A549 (cell line): ENCODE results near the gene GTPBP6.

Source experiments
- CEBPB ChIP-seq, 2 experiments: fragments of >200 bp in 1 of 2; sonication (Bioruptor Twin) in 1 of 2; formaldehyde crosslinking in 1 of 2; IDR thresholded peaks; 2 replicates each; pipeline ENCODE4 v1.6.1; 2012 to 2016
- CTCF ChIP-seq: fragments of >200 bp; sonication (Bioruptor Twin); formaldehyde crosslinking; IDR thresholded peaks from 3 replicates; pipeline ENCODE4 v1.5.1; 2016
- E2F6 ChIP-seq: IDR thresholded peaks from 2 replicates; pipeline ENCODE4 v1.6.1; 2012; ENCODE audit warnings: low read depth, borderline replicate concordance
- EP300 ChIP-seq, 2 experiments: fragments of >200 bp; sonication (Bioruptor Twin); formaldehyde crosslinking; IDR thresholded peaks; 2 replicates in 1 of 2; 3 replicates in 1 of 2; pipeline ENCODE4 v1.6.1; 2016 to 2017
- MAZ ChIP-seq: fragments of 150-350 bp; IDR thresholded peaks from 2 replicates; pipeline ENCODE4 v1.6.1; 2014; ENCODE audit warnings: antibody characterized with exemption, low read depth, low read length, borderline replicate concordance
- POLR2A ChIP-seq: IDR thresholded peaks from 2 replicates; pipeline ENCODE4 v1.6.1; 2012; ENCODE audit warnings: mild to moderate bottlenecking, low read length
- RAD21 ChIP-seq, 2 experiments: fragments of >200 bp in 1 of 2; sonication (Bioruptor Twin) in 1 of 2; formaldehyde crosslinking in 1 of 2; IDR thresholded peaks in 1 of 2; conservative IDR thresholded peaks in 1 of 2; 2 replicates in 1 of 2; 3 replicates in 1 of 2; pipeline ENCODE4 v1.6.1; 2012 to 2018; ENCODE audit warnings: inconsistent platforms in 1 of 2
- ZFP36 ChIP-seq: fragments of 450-650 bp; IDR thresholded peaks from 2 replicates; pipeline ENCODE4 v1.6.1; 2014; ENCODE audit warnings: borderline replicate concordance; ENCODE audit not compliant: partially characterized antibody

DNA sequence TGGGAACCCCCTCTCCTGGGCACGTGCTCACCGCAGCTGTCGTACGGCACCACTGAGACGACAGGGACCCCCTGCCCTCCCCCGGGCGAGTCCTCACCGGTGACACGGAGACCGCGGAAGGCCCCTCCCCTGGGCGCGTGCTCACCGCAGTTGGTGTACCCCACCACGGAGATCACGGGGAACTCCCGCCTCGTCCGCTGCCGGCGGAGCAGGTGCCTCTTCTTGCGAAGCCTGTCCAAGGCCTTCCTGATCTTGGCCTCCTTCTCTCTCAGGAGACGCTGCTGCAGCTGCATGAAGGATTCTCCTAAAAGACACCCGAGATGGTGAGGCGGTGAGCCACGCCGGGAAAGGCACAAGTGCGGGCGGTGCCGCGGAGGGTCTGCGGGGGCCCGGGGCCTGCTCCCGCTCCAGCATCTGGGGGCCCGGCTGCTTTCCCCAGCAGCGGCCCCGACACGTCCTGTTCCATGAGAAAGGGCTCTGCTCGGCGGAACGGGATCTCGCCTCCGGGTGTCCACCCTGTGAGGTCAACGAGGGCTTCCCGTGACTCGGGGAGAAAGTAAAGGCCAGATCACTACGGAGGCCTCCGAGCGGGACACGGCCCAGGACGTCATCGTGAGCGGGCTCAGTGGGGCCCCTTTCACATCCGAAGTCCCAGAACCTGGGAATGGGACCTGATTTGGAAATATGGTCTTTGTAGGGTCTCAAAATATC, 5.8 kb downstream of the GTPBP6 start:
- no peak for TF ChIP-seq CTCF
- TF ChIP-seq POLR2A = no peak
- no peak for TF ChIP-seq CEBPB (IDR thresholded peaks at IDR 0.05)
- TF ChIP-seq EP300 (IDR thresholded peaks at IDR 0.05) = no peak
- no peak for TF ChIP-seq E2F6
- no peak for TF ChIP-seq RAD21 (conservative IDR thresholded peaks at IDR 0.05 in 1 of 2, IDR thresholded peaks at IDR 0.05 in 1 of 2)
- no peak for TF ChIP-seq ZFP36
- TF ChIP-seq MAZ = no peak
